ENCODE results near the gene NPFF.

The NPFF gene

GRCh38 chr12:53505086-53505485 is 2.2 kb downstream of the NPFF start:
- H3K4me3 ChIP-seq (ENCODE audit: low read length) = no peak overlapping the region
- TF ChIP-seq ZNF274 (IDR thresholded peaks at IDR 0.05; ENCODE audit: low read depth, low read length) = no peak

- no peak overlapping the region for H3K4me3 ChIP-seq (ENCODE audit: low read length)
- TF ChIP-seq ZNF274 (IDR thresholded peaks at IDR 0.05; ENCODE audit: low read depth, low read length) = no peak
These were observed 3.0 kb downstream of the NPFF start for GRCh38 chr12:53504004-53504920.

GRCh38 chr12:53502983-53503728 is 4.1 kb downstream of the NPFF start:
- TF ChIP-seq ZNF274 (IDR thresholded peaks at IDR 0.05; ENCODE audit: low read depth, low read length) = no peak
- H3K4me3 ChIP-seq (ENCODE audit: low read length) = no peak overlapping the region

- peak overlapping the region; percentile 68; the same call in 1 of the 2 replicates for H3K4me3 ChIP-seq (ENCODE audit: low read length)
- TF ChIP-seq ZNF274 (IDR thresholded peaks at IDR 0.05; ENCODE audit: low read depth, low read length) = no peak
These were observed 5.0 kb downstream of the NPFF start for GRCh38 chr12:53502331-53502730.

GRCh38 chr12:53501615-53502181 is 5.6 kb downstream of the NPFF start:
- no peak for TF ChIP-seq ZNF274 (IDR thresholded peaks at IDR 0.05; ENCODE audit: low read depth, low read length)
- H3K4me3 ChIP-seq (ENCODE audit: low read length) = peak overlapping the region; percentile 68

GRCh38 chr12:53500776-53501614 is 6.3 kb downstream of the NPFF start, which contains the start of gene TARBP2:
TSS of gene TARBP2 (plus strand) at chr12:53501283. CDS start at chr12:53501409, 126 bp downstream.
- peak within 1 kb of the TSS; percentile 71 for H3K4me3 ChIP-seq (ENCODE audit: low read length)
- TF ChIP-seq ZNF274 (IDR thresholded peaks at IDR 0.05; ENCODE audit: low read depth, low read length) = no peak

- no peak for TF ChIP-seq ZNF274 (IDR thresholded peaks at IDR 0.05; ENCODE audit: low read depth, low read length)
- H3K4me3 ChIP-seq (ENCODE audit: low read length) = peak overlapping the region; percentile 71
These were observed 7.0 kb downstream of the NPFF start for GRCh38 chr12:53500142-53500775.

GRCh38 chr12:53499266-53500141 is 7.8 kb downstream of the NPFF start, which contains the start of gene MAP3K12:
TSS of gene MAP3K12 (minus strand) at chr12:53499458. CDS start at chr12:53487391, 12,067 bp downstream.
- peak within 1 kb of the TSS; percentile 71 for H3K4me3 ChIP-seq (ENCODE audit: low read length)
- TF ChIP-seq ZNF274 (IDR thresholded peaks at IDR 0.05; ENCODE audit: low read depth, low read length) = no peak

- no peak for TF ChIP-seq ZNF274 (IDR thresholded peaks at IDR 0.05; ENCODE audit: low read depth, low read length)
- H3K4me3 ChIP-seq (ENCODE audit: low read length) = no peak overlapping the region; the same call in 1 of the 2 replicates
These were observed 9.1 kb downstream of the NPFF start for GRCh38 chr12:53498235-53498630.

GRCh38 chr12:53497461-53497860 is 9.8 kb downstream of the NPFF start:
- H3K4me3 ChIP-seq (ENCODE audit: low read length) = no peak overlapping the region
- no peak for TF ChIP-seq ZNF274 (IDR thresholded peaks at IDR 0.05; ENCODE audit: low read depth, low read length)

GRCh38 chr12:53496752-53497032 is 10.6 kb downstream of the NPFF start:
- H3K4me3 ChIP-seq (ENCODE audit: low read length) = no peak overlapping the region
- no peak for TF ChIP-seq ZNF274 (IDR thresholded peaks at IDR 0.05; ENCODE audit: low read depth, low read length)

All from GM08714 (cell line).